Stimulated activated CD4-positive, alpha-beta T cell treated with anti-CD3 and anti-CD28 coated beads, Interleukin-4, amount 100 ng/mL, for 24 hours (primary cell): ENCODE data around the gene TMEM181.
"Not testable (repeated sequence)": the region's sequence is repeated elsewhere in the genome, so short reads cannot be mapped to it uniquely, and the experiment has no call there.

ENCODE experiments used
- DNase-seq: peaks from one replicate; pipeline ENCODE4 v3.0.0-alpha.2; 2020

Gene TMEM181

GRCh38 chr6:158538741-158539140, 21.1 kb upstream of the TMEM181 start:
- no peak for DNase-seq

GRCh38 chr6:158539413-158539812, 20.5 kb upstream of the TMEM181 start:
- no peak for DNase-seq

- no peak for DNase-seq
Measured at GRCh38 chr6:158539881-158540280, 20.0 kb upstream of the TMEM181 start.

GRCh38 chr6:158543606-158544185, 16.2 kb upstream of the TMEM181 start:
- no peak for DNase-seq

- no peak for DNase-seq
Measured at GRCh38 chr6:158544428-158544827, 15.5 kb upstream of the TMEM181 start.

- DNase-seq: no peak
Measured at GRCh38 chr6:158545043-158545966, 14.6 kb upstream of the TMEM181 start.

- DNase-seq: no peak
Measured at GRCh38 chr6:158548418-158549161, 11.3 kb upstream of the TMEM181 start.

GRCh38 chr6:158552055-158552795, 7.7 kb upstream of the TMEM181 start:
- DNase-seq: no peak

- no peak for DNase-seq
Measured at GRCh38 chr6:158552796-158553138, 7.1 kb upstream of the TMEM181 start.

GRCh38 chr6:158554611-158555361, 5.1 kb upstream of the TMEM181 start:
- DNase-seq: no peak

- no peak for DNase-seq
Measured at GRCh38 chr6:158556113-158556512, 3.8 kb upstream of the TMEM181 start.

- not testable (repeated sequence) for DNase-seq
Measured at GRCh38 chr6:158557110-158557509, 2.8 kb upstream of the TMEM181 start.

- no peak for DNase-seq
Measured at GRCh38 chr6:158557927-158558326, 2.0 kb upstream of the TMEM181 start.

GRCh38 chr6:158558415-158559306, 1.2 kb upstream of the TMEM181 start:
- no peak for DNase-seq

- DNase-seq: no peak
Measured at GRCh38 chr6:158559338-158559894, 475 bp upstream of the TMEM181 start.

- peak; percentile 25 for DNase-seq
Measured at GRCh38 chr6:158560836-158561320, 987 bp downstream of the TMEM181 start.

GRCh38 chr6:158561321-158561884, 1.5 kb downstream of the TMEM181 start:
- DNase-seq: no peak

GRCh38 chr6:158561938-158562337, 2.0 kb downstream of the TMEM181 start:
- no peak for DNase-seq

- DNase-seq: peak; percentile 33
Measured at GRCh38 chr6:158564243-158565121, 4.6 kb downstream of the TMEM181 start.
